Endodermal cell (in vitro differentiated cells): ENCODE results near the gene TPR. TPM values are rescaled to one million over a fixed set of nuclear protein-coding genes. Genes with fewer than 3 reads are reported as not detected.
"Not testable (repeated sequence)": the region's sequence is repeated elsewhere in the genome, so short reads cannot be mapped to it uniquely, and the experiment has no call there.

ENCODE experiments used
- DNase-seq: peaks from one replicate; pipeline ENCODE4 v3.0.0-alpha.2; 2017
- H3K27ac ChIP-seq: 2 replicates; pipeline ENCODE4 v1.5.1; 2013; ENCODE audit warnings: mild to moderate bottlenecking, low read depth, low read length, moderate library complexity
- H3K27me3 ChIP-seq: 2 replicates; pipeline ENCODE4 v1.6.1; 2013; ENCODE audit warnings: mild to moderate bottlenecking, low read length, moderate library complexity; ENCODE audit not compliant: insufficient read depth, control insufficient read depth, poor library complexity, severe bottlenecking
- H3K36me3 ChIP-seq: 2 replicates; pipeline ENCODE4 v1.7.0; 2013; ENCODE audit warnings: mild to moderate bottlenecking, low read length, moderate library complexity; ENCODE audit not compliant: control insufficient read depth, insufficient read depth
- H3K4me1 ChIP-seq: one replicate; pipeline ENCODE4 v1.7.0; 2013; ENCODE audit warnings: low read length; ENCODE audit not compliant: control insufficient read depth, insufficient read depth
- H3K4me3 ChIP-seq: 2 replicates; pipeline ENCODE4 v1.5.1; 2013; ENCODE audit warnings: mild to moderate bottlenecking, low read length, moderate library complexity
- H3K9ac ChIP-seq: 2 replicates; pipeline ENCODE4 v1.6.1; 2013; ENCODE audit warnings: mild to moderate bottlenecking, low read length, moderate library complexity; ENCODE audit not compliant: poor library complexity, severe bottlenecking; ENCODE audit errors: extremely low read depth
- H3K9me3 ChIP-seq: 2 replicates; pipeline ENCODE4 v1.6.1; 2013; ENCODE audit warnings: mild to moderate bottlenecking, low read length, moderate library complexity; ENCODE audit not compliant: control insufficient read depth
- H3K27ac Mint-ChIP-seq: 2 replicates; pipeline ENCODE4 v1.8.0; 2020; ENCODE audit warnings: mixed read lengths
- H3K27me3 Mint-ChIP-seq: 2 replicates; pipeline ENCODE4 v1.8.0; 2021; ENCODE audit warnings: mild to moderate bottlenecking, mixed read lengths; ENCODE audit not compliant: insufficient read depth
- H3K36me3 Mint-ChIP-seq: 2 replicates; pipeline ENCODE4 v1.8.0; 2020; ENCODE audit warnings: low read depth, mixed read lengths
- H3K4me1 Mint-ChIP-seq: 2 replicates; pipeline ENCODE4 v1.8.0; 2020; ENCODE audit warnings: mixed read lengths
- H3K4me3 Mint-ChIP-seq: 2 replicates; pipeline ENCODE4 v1.8.0; 2020; ENCODE audit warnings: mild to moderate bottlenecking, moderate library complexity, mixed read lengths
- H3K9me3 Mint-ChIP-seq: 2 replicates; pipeline ENCODE4 v1.8.0; 2020; ENCODE audit warnings: mild to moderate bottlenecking, mixed read lengths
- CTCF ChIP-seq: fragments of 200-600 bp; sonication (generic); conservative IDR thresholded peaks from 2 replicates; pipeline ENCODE4 v1.5.0; 2021; ENCODE audit warnings: antibody characterized with exemption, mild to moderate bottlenecking
- WGBS, 2 experiments: methylation state at CpG; one replicate each; pipeline versions ENCODE4 v1.1.5 to v1.1.7; 2013; ENCODE audit warnings: missing lambda C conversion rate in 2 of 2, mixed read lengths in 1 of 2; ENCODE audit not compliant: insufficient coverage in 1 of 2, insufficient read length in 1 of 2; 5-methylcytosine and 5-hydroxymethylcytosine counted together
- total RNA-seq, 2 donors: library from RNA; stranded (reverse); fragmentation: NEBNext Ultra II Directional in 1 of 2; extraction: Animal tissue kit (Norgen Biotek cat#: 25700) in 1 of 2; gene quantifications; 2 replicates in 1 of 2; 3 replicates in 1 of 2; pipeline ENCODE4 v1.2.1, GENCODE V29; 2021

The TPR gene
- total RNA-seq, 2 donors from 2014 or later, result 120 to 124 TPM

GRCh38 chr1:186374303-186375151 lies 526 bp downstream of the TPR start:
- Mint-ChIP-seq H3K4me3 (peak overlapping the region; percentile 99), H3K36me3 (peaks cover 38% of the 10 kb centered on the region), H3K27me3 (no peaks in the 10 kb centered on the region), H3K4me1 (peaks cover 2% of the 10 kb centered on the region), H3K27ac (peak overlapping the region; percentile 99), H3K9me3 (no peaks in the 10 kb centered on the region)
- Histone ChIP-seq H3K9me3 (no peaks in the 10 kb centered on the region), H3K9ac (peak overlapping the region; percentile 97), H3K36me3 (peaks cover 53% of the 10 kb centered on the region), H3K27ac (peak overlapping the region; percentile 98), H3K27me3 (no peaks in the 10 kb centered on the region), H3K4me3 (peak overlapping the region; percentile 100), H3K4me1 (no peaks in the 10 kb centered on the region)
- no peak for DNase-seq
- WGBS, 2 experiments, result 0 to 1% methylated on average over 19 to 37 of the region's 37 CpGs
- TF ChIP-seq CTCF, result no peak

- H3K36me3 Mint-ChIP-seq, result peaks cover 81% of the 10 kb centered on the region
- H3K27me3 Mint-ChIP-seq, H3K27ac Mint-ChIP-seq, H3K9ac ChIP-seq, H3K27me3 ChIP-seq, H3K4me1 ChIP-seq, DNase-seq, H3K4me3 Mint-ChIP-seq, H3K9me3 Mint-ChIP-seq, H3K4me1 Mint-ChIP-seq, H3K27ac ChIP-seq: not testable (repeated sequence)
- peak overlapping the region; percentile 48 for H3K4me3 ChIP-seq
- H3K9me3 ChIP-seq, result peaks cover 22% of the 10 kb centered on the region
- WGBS, 2 experiments, result 96 to 97% methylated on average over 4 to 7 of the region's 8 CpGs
- peaks cover 95% of the 10 kb centered on the region for H3K36me3 ChIP-seq
Observed at GRCh38 chr1:186347837-186348691, 27.0 kb downstream of the TPR start.

GRCh38 chr1:186340772-186341171 lies 34.3 kb downstream of the TPR start:
- Mint-ChIP-seq H3K4me3 (no peak overlapping the region), H3K27ac (no peak overlapping the region), H3K36me3 (peaks cover 63% of the 10 kb centered on the region), H3K9me3 (no peaks in the 10 kb centered on the region), H3K4me1 (no peaks in the 10 kb centered on the region), H3K27me3 (no peaks in the 10 kb centered on the region)
- Histone ChIP-seq H3K27ac (no peak overlapping the region), H3K36me3 (peaks cover 95% of the 10 kb centered on the region), H3K9me3 (no peaks in the 10 kb centered on the region), H3K4me3 (no peak overlapping the region), H3K4me1 (no peaks in the 10 kb centered on the region), H3K9ac (no peak overlapping the region), H3K27me3 (no peaks in the 10 kb centered on the region)
- TF ChIP-seq CTCF, result no peak
- DNase-seq, result no peak
- 99 to 100% methylated on average over 1 to 5 of the region's 5 CpGs for WGBS, 2 experiments
